ENCODE results near the gene RNF17.

RNF17 gene

DNA sequence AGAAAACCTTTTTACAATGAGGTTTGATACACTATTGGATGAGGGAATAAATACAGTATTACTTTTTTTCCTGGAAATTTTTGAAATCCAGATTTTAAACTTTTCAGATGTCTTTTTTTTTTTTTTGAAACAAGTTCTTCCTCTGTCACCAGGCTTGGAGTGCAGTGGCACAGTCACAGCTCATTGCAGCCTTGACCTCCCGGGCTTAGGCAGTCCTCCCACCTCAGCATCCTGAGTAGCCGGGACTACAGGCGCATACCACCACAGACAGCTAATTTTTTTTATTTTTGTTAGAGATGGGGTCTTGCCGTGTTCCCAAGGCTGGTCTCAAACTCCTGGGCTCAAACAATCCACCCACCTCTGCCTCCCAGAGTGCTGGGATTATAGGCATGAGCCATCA lies 96.8 kb downstream of the RNF17 start:
- DNase-seq: no peak

DNA sequence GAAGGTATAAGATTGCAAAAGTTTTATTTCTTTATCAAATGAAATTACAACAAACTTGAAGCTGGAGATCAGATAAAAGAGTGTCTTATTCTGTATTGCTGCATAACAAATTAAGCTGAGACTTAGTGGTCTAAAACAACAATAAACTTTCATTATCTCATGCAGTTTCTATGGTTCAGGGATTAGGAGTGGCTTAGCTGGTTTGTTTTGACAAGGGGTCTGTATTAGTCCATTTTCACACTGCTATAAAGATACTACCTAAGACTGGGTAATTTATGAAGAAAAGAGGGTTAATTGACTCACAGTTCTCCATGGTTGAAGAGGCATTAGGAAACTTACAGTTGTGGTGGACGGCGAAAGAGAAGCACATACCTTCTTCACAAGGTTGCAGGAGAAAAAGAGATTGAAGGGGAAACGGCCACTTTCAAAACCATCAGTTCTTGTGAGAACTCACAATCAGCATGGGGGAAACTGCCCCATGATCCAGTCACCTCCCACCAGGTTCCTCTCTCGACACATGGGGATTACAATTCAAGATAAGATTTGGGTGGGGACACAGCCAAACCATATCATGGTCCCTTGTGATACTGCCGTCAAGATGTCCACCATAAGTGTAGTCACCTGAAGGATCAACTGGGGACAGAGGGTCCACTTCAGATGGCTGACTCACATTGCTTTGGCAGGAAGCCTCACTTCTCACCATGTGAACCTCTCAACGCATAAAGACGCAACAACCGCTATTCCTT lies 97.8 kb downstream of the RNF17 start:
- no peak for DNase-seq

DNA sequence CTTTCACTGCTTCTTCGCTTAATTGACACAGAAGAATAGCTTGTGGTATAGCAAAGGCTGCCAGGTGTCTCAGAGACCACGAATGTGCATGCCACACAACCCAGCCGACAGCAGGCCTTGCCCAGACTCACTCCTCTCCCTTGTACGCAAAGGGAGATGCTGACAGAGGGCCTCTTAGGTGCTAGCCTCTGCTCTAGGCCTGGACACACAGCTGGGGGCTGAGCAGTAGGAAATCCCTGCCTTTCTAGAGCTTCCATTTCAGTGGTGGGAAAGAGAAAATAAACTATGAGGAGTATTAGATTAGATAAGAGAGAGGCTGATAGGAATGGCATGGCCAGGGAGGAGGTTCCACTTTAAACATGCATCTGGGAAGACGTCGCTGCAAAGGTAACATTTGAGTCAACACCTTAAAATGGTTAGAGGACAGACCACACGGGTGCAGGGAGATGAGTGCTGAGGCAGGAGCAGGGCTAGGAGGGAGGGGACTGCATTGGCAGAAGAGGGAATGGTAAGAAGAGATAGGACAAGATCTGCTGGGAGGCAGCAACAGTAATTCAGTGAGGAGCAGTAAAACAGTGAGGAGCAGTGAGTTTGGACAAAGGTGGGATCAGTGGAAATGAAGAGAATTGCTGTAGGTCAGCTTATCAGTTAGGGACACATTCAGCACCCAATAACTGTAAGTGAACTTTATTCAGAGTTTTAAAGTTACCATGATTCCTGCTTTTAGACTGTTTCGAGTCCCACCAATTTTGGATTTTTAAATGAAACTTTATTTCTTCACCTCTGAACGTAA lies 100.0 kb downstream of the RNF17 start:
- DNase-seq: no peak

DNA sequence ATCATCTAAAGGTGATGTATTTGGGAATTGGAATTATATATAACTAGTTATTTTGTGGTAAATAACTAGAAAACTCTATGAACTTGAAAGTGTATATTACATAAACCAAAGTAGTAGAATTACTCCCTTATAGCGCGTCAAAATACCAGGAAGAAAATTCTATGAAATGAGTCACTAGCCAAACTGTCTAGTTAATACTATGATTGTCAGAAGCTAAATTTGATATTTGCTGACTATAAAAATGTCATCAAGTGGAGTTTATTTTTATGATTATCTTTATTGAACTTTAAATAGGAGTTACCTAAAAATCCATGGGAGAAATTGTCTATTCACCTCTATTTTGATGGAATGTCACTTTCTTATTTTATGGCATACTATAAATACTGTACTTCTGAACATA lies 100.6 kb downstream of the RNF17 start:
- DNase-seq: no peak

DNA sequence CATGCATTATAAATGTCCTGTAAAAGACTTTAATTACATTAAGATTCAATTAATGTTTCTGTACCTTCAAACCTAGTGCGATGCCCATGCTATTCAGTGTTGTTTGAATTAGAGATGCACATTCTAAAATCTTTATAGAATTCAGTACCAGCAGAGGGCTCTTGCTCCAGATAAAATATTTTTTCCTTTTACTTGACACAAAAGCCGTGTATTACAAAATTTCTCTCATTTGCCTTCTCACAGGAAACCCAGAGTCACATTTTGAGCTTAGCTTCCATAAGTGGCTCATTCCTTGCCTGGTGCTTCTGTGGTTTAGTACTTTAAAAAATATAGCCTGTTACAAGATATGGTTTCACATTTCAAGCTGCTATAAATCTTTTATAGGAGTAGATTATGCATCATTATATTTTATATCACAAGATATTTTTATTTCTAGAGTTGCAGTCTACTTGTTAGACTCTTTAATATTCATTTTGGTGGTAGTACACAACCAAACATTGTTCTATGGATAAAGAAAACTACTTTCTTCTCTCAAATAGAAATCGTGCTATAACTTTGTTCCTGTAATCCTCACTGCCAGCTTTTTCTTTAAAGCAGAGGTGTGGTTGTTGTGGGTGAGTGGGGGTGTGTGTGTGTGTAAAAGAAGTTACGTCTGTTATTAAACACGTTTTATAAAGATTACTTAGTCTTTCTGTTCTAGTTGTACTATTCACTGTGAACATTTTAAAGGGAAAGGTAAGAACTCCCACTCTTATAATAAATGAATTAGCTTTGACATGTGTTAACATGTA lies 101.4 kb downstream of the RNF17 start:
- no peak for DNase-seq

DNA sequence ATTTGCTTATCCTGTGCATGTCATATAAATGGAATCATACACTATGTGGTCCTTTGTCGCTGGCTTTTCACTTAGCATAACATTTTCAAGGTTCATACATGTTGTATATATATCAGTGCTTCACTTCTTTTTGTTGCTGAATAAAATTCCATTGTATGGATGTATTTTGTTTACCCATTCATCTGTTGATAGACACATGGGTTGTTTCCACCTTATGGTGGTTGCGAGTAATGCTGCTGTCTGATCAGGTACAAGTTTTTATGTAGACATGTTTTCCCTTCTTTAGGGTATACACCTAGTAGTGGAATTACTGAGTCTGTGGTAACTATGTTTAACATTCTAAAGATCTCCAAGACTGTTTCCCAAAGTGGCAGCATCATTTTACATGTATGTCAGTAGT lies 102.5 kb downstream of the RNF17 start:
- no peak for DNase-seq

DNA sequence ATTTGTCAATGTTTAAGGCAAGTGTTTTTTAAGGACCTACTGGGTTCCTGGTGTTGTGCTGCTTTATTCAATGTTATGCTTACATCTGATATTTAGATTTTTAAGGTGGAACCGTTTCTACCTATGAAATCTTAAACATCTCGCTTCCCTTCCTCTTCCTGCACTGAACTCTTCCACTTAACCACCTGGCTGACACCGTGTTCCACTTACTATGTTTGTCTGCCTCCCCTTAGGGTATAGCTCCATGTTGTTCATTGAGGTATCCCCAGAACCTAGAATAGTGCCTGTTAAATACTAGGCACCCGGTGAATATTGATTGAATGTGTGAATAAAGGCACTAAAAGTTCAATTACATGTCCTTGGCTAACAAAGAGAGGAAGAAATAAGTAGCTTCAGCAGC lies 104.9 kb downstream of the RNF17 start:
- DNase-seq: no peak

DNA sequence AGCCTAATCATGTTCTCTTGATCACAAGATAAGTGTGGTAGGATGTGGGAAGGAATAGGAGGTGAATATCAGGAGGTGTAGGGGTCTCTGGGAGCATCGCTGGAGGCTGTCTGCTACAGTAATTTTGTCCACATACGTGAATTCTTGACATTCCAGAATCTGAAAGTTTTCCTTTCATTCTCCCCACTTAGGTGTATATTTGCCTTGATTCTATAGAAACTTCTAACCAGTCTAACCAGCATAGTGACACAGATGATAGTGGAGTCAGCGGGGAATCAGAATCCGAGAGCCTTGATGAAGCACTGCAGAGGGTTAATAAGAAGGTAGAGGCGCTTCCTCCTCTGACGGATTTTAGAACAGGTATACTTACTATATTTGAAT lies 106.4 kb downstream of the RNF17 start:
- no peak for DNase-seq

DNA sequence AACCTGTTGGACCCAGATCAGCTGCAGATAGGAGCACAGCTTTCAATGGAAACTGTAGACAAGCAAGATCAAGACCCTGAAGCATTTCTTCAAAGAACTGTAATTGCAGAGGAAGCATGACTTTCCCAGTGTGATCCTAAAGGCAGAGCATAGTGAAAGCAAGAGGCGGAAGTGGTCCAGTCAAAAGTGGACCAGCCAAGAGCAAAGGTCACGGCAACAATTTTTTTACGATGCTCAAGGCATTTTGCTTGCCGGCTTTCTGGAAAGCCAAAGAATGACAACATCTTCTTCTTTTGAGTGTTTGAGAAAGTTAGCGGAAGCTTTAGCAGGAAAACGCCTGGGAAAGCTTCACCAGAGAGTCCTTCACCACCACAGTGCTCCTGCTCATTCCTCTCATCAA lies 111.6 kb downstream of the RNF17 start:
- DNase-seq: no peak

DNA sequence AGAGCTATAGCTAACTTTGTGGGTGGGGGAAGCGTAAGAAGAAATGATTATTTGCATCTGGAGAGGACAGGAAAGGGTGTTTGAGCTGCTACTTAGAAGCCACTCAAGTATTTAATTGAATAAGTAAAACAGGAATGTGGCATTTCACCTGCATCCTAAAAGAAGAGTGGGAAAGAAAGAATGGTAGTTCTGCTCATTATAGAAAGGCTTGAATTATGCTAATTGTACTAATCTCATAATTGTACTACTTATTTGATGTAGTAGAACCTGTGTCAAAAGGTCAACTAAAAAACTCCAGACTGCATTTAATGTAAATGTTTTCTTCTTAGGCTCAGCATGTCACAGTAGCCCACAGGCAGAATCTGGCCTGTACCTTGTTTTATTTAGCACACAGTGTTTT lies 113.6 kb downstream of the RNF17 start:
- no peak for DNase-seq

DNA sequence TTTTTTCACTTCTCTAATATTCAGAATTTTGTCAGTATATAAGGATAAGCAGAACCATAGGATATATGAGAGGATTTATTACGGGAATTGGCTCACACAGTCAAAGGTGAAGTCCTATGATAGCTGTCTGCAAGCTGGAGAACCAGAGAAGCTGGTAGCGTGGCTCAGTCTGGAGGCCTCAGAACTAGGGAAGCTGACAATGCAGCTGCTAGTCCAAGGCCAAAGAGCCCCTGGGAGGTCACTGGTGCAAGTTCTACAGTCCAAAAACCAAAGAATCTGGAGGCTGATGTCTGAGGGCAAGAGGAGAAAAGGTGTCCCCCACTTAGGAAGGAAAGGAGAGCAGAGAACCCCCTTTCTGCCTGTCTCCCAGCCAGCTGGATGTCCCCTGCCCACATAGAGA lies 114.4 kb downstream of the RNF17 start:
- no peak for DNase-seq

DNA sequence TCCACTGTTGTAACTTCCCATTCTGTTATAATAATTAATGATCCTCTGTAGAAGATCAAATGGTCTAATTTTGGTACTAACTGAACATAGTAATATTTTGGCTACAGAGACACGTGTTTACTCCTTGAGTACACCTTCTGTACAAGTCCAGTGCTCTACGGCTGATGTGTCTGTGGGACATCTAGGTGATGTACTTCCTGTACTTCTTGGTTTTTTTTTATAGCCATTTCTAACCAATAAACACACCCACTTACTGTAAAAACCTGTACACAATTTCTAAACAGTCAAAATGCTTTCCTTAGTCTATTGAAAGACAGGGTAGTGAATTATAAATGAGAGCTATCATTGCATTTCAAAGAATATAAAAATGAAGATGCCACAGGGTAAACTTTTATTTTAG lies 118.7 kb downstream of the RNF17 start:
- no peak for DNase-seq

DNA sequence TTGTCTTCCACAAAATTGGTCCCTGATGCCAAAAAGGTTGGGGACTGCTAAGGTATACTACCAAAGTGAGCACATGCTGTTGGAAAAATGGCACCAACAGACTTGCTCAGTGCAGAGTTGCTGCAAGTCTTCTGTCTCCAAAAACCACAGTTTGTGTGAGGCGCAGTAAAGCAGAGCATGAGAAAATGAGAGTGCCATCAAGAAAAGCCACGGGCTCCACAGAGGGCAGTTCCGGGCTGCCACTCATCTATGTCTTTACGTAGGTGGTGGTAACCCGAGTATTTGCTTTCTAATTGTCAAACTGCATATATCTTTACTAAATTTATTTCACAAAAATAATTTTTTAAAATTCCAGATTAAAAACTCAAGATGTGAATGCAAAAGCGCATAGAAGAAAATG lies 123.8 kb downstream of the RNF17 start:
- DNase-seq: no peak

DNA sequence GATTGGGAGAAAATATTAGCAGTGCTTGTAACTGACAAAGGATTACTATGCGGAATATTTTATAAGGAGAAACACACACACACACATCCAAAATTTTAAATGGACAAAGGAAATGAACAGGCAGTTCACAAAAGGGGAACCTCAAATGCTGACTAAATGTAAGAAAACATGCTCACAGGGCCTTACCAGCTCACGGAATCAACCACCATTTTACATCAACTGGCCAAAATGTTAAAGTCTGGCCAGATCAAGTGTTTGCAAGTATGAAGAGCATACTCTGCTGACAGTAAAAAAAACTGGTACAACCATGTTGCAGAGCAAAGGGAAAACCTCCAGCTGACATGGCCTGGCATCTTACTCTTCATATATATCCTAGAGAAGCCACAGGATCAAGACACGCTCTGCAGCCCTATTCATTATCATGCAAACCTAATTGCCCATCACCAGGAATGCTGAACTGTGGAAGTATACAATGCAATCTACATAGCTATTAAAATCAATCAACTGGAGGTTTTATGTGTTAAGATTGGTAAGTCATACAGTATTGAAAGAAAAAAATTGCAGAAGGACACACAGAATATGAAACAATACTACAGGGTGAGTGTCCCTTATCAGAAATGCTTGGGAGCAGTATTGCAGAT lies 124.4 kb downstream of the RNF17 start:
- DNase-seq: no peak

DNA sequence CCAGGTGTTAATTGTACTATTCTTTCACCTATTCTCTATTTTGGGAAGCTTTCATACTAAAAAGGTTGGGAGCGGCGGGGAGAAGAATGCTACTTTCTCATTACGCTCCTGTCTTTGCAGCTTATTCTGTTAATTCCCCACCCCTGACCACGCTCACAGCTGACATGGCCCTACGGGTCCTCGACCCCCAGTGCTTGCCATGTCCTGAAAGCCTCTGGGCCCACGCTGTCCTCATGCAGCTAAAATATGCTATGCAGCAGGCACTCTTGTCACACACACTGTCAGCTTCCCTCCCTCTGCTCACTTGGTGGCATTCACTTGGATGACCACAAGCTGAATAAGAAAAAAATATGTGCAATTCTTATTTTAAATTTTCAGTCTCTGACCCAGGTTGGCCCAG lies 126.3 kb downstream of the RNF17 start:
- no peak for DNase-seq

DNA sequence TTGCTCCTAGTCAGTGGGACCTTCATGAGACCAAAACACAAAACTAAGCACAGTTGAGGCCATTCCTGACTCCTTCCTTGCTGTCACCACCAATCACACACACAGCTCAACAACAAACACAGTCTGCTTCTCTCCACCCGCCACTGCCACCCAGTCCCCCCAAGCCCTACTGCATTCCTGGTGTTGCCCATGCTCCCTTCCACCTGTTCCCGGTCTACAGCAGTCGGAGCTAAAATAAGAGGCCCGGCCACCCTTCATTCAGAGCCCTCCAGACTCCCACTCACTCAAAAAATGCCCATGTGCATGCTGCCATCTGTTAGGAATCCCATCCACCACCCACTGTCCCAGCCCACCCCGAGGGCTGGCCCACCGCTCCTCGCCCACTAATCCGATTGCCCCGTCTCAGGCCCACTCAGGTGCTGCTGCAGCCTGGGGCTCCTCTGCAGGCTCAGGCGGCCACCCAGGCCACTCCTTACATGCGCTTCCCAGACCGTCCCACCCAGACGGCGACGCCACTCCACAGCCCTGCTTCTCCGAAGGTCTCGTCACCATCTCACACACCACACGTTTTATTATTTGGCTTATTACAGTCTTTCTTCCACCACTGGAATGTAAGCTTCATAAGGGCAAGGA lies 127.6 kb downstream of the RNF17 start:
- DNase-seq: no peak

DNA sequence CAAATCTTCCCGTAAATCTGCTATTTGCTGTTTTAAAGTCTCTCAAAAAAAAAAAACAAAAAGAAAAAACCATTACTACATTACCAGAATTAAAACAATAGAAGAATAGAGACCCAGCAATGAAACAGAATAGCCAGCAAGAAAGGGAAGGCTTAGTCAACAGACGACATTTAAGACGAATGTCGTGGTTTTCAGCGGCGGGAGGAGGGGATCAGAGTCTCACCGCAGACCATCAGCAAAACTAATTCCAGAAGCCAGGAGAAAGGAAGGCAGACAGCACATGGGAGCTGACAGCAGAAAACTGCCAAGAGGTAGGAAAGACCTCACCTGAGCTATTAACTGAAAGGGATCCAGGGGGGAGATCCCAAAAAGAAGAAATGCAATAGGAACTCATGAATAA lies 128.9 kb downstream of the RNF17 start:
- DNase-seq: no peak

DNA sequence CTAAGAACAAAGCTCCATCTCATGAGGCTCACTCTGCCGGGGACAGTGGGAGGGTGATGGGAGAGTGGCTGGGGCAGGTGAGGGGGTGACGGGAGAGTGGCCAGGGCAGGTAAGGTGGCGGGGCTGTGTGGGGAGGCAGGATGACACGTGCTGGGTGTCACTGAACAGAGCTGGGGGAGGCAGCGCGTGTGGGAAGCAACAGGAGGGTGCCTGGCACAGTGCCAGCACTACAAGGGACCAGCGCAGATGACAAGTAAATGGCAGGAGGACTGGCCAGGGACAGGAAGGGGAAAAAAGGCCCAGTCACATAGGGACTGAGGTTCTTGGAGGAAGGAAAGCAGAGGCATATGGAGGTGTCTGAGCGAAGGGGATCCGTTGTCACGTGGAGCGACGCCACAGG lies 129.9 kb downstream of the RNF17 start:
- DNase-seq: no peak

DNA sequence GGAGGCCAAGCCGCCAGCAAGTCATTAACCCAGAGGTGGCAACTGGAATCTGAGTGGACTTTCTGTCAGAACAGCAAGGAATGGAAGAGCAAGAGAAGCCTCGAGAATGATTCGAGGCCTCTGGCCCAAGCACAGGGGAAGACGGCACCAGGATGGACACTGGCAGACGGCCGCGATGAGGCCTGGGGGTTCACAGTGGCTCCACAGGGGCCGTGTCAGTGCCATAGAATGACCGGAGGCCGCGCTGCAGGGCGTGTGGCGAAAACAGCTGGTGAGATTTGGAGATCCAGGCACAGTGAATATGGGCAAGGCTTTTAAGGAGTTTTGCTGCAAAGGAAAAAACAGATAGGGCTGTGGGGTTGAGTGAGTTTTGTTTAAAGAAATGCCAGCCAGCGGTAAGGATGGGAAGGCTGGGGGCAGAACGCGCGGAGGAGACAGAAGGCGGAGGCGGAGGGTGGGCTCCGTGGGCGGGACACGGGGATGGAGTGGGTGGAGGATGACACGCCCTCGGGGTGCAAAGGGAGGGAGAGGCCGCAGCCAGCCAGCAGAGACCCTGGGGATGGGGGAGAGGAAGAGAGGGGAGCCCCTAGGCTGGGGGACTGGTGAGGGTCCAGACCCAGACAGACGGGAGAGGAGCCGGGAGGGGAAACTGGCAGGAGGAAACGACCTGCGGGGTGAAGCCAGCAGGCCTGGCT lies 130.5 kb downstream of the RNF17 start:
- DNase-seq: no peak

DNA sequence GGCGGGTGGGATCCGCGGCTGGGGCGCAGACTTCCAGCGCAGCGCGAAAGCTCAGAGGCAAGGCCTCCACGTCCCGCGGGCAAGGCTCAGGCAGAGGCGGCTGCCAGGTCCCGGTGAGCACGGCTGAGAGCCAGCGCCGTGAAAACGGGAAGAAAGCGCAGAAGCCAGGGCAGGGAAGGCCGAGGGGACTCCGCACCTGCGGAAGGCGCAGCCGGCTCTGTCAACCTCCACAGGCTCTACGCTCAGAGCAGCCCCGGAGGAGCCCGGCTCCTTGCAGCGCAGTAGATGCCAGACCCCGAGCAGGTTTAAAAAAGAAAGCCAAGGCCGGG lies 131.0 kb downstream of the RNF17 start:
- DNase-seq: no peak

DNA sequence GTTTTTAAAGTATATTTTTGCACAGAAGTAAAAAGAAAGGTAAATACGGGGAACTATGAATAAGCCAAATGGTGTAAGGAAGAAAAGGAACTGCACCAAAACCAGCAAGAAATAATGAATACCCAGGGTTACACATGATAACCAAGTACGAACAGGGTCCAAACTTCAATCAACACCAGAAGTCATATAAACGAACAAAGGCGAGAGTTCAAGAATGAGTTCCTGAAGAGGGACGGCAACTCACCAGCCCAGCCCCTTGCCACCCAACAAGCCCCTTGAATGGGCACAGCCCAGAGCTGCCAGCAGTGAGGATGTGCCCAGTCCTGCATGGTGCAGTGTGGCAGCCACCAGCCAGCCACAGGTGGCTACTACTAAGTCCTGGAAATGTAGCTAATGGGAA lies 132.1 kb downstream of the RNF17 start:
- no peak for DNase-seq

DNA sequence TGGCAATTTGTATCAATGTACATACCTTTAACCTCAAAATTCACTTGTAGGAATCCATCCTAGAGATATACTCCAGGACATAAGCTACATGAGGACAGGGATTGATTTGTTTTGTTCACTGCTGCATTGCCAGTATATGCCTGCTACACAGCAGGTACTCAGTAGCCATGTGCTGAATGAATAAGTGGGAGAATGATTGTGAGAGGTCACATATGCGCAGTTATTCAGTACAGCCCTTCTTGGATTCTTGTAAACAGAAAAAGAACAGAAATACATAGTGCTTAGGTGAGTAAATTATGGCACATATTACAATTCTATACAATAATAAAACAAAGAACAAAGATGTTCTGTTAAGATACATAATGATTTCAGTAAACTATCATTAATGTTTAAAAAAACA lies 133.3 kb downstream of the RNF17 start:
- DNase-seq: no peak

Data from stimulated activated CD4-positive, alpha-beta T cell treated with anti-CD3 and anti-CD28 coated beads, Interleukin-4, amount 100 ng/mL, for 4 hours (primary cell).